ENCODE data around the gene TMEM39A. TPM values are rescaled to one million over a fixed set of nuclear protein-coding genes. Genes with fewer than 3 reads are reported as not detected.

Gene TMEM39A
- total and polyA plus RNA-seq, 10 of the 15 experiments (the other 5 are each of a cell fraction or from before 2014, with no cell fraction given) = 10.8 to 44.7 (median 33.2) TPM

GRCh38 chr3:119433613-119434325 lies 29.6 kb downstream of the TMEM39A start (continued):
- TF ChIP-seq RCOR1 (conservative IDR thresholded peaks at IDR 0.05; ENCODE audit: low read depth, low read length) (no peak), SMAD5 (IDR thresholded peaks at IDR 0.05; ENCODE audit: low read depth) (no peak)

GRCh38 chr3:119428538-119428937 lies 34.9 kb downstream of the TMEM39A start:
- no peaks in the 10 kb centered on the region for H3K79me2 ChIP-seq (ENCODE audit: control insufficient read depth, insufficient read depth, low read length)
- TF ChIP-seq RELA (IDR thresholded peaks at IDR 0.05; ENCODE audit: borderline replicate concordance, partially characterized antibody) (no peak), SUZ12 (IDR thresholded peaks at IDR 0.05; ENCODE audit: unreplicated experiment) (no peak), ZNF217 (IDR thresholded peaks at IDR 0.05) (no peak), BCL11A (IDR thresholded peaks at IDR 0.05; ENCODE audit: low read depth, low read length) (no peak), IKZF1 (conservative IDR thresholded peaks at IDR 0.05) (no peak), ETV6 (conservative IDR thresholded peaks at IDR 0.05 in 1 of 2, IDR thresholded peaks at IDR 0.05 in 1 of 2; ENCODE audit: borderline replicate concordance in 1 of 2, low read depth in 1 of 2) (no peak), ZNF207 (IDR thresholded peaks at IDR 0.05; ENCODE audit: borderline replicate concordance) (no peak), LARP7 (IDR thresholded peaks at IDR 0.05) (no peak), TCF3 (IDR thresholded peaks at IDR 0.05; ENCODE audit: borderline replicate concordance, insufficient read depth, low read depth, low read length) (no peak), NR2C2 (IDR thresholded peaks at IDR 0.05; ENCODE audit: borderline replicate concordance, control insufficient read depth, insufficient read length, low read depth) (no peak), USF1 (IDR thresholded peaks at IDR 0.05; ENCODE audit: borderline replicate concordance, extremely low read length, insufficient read depth, low read depth, low read length) (no peak), STAT1 (conservative IDR thresholded peaks at IDR 0.05) (no peak), E2F8 (IDR thresholded peaks at IDR 0.05; ENCODE audit: low read depth, partially characterized antibody) (no peak), SMC3 (IDR thresholded peaks at IDR 0.05; ENCODE audit: borderline replicate concordance, low read length) (no peak), ZSCAN29 (IDR thresholded peaks at IDR 0.05) (no peak), JUND (IDR thresholded peaks at IDR 0.05; ENCODE audit: low read depth, low read length) (no peak), E2F4 (IDR thresholded peaks at IDR 0.05; ENCODE audit: low read depth, low read length) (no peak)

More at GRCh38 chr3:119428538-119428937, 34.9 kb downstream of the TMEM39A start:
- H3K4me2 ChIP-seq (ENCODE audit: control insufficient read depth, insufficient read depth) = no peak overlapping the region
- RAD21 ChIA-PET (ENCODE audit: unreplicated experiment) = no interaction called here
- in situ Hi-C loops (cut with MboI) (no loop called here), intact Hi-C loops (cut with micrococcal nuclease; ENCODE audit: unreplicated experiment) (no loop called here)
- H4K20me1 ChIP-seq (ENCODE audit: control insufficient read depth, insufficient read depth) = no peaks in the 10 kb centered on the region
- no peak overlapping the region for H3K27ac ChIP-seq (ENCODE audit: control insufficient read depth, insufficient read depth)
- CTCF ChIA-PET = interaction anchor here (1.1 to 1.5 kb wide), 4 partner anchors 13 to 252 kb away, joined by 3 to 4 read pairs (median 3); no protein-coding TSS in a partner anchor
- FAIRE-seq (no peak), ATAC-seq (no peak), DNase-seq (ENCODE audit: low read depth, low spot score) (no peak)
- H2AFZ ChIP-seq (ENCODE audit: control insufficient read depth, low read depth, low read length) = no peak overlapping the region
- no peak overlapping the region for H3K9ac ChIP-seq (ENCODE audit: control insufficient read depth, insufficient read depth, low read length)
- H3K36me3 ChIP-seq (ENCODE audit: control insufficient read depth in 2 of 2, insufficient read depth in 2 of 2, low read length in 1 of 2) = peaks cover 1 to 17% of the 10 kb centered on the region in 2 experiments
- H3K4me1 ChIP-seq (ENCODE audit: control insufficient read depth, insufficient read depth, low read length) = no peaks in the 10 kb centered on the region
- no TSS peak for BruUV-seq (replicated peaks)
- WGBS (ENCODE audit: insufficient coverage, insufficient replicate concordance, low lambda C conversion rate, missing lambda C conversion rate) = 92% methylated on average over 1 of the region's 1 CpG
- H3K9me3 ChIP-seq (replicated peaks; ENCODE audit: control insufficient read depth, insufficient read depth, low read length) = peaks cover 24% of the 10 kb centered on the region
- no peak overlapping the region for H3K4me3 ChIP-seq
- SMC1A ChIA-PET (ENCODE audit: uncharacterized antibody, unreplicated experiment) = interaction anchor here (1.0 kb wide), 1 partner anchor 123 kb away, joined by 3 read pairs; no protein-coding TSS in a partner anchor
- POLR2A ChIA-PET = interaction anchor here (0.9 to 1.2 kb wide), 2 partner anchors 13 to 86 kb away, joined by 3 to 4 read pairs; no protein-coding TSS in a partner anchor
- no peaks in the 10 kb centered on the region for H3K27me3 ChIP-seq (replicated peaks in 1 of 2; ENCODE audit: control insufficient read depth in 2 of 2, insufficient read depth in 2 of 2, low read length in 1 of 2)

Data from GM12878 (cell line).